OCI-LY7 (cell line): ENCODE data around the gene HMG20B. TPM values are rescaled to one million over a fixed set of nuclear protein-coding genes. Genes with fewer than 3 reads are reported as not detected.

Source experiments
- BruUV-seq: library from RNA; stranded (reverse); fragments of 400-500 nt; replicated peaks from 2 replicates; lab custom pipeline; 2021; lab: Mats Ljungman, UMichigan
- CTCF ChIA-PET: fragments of 300-600 bp; sonication (Branson Sonifier 250); formaldehyde crosslinking; loops from one replicate; lab custom pipeline; 2022; ENCODE audit warnings: antibody characterized with exemption; ENCODE audit not compliant: unreplicated experiment; lab: Charles Lee
- POLR2A ChIA-PET: fragments of 300-600 bp; sonication (Branson Sonifier 250); formaldehyde crosslinking; loops from one replicate; lab custom pipeline; 2022; ENCODE audit warnings: antibody characterized with exemption; lab: Charles Lee
- DNase-seq: peaks from one replicate; pipeline ENCODE4 v3.0.0-alpha.2; 2015; ENCODE audit warnings: low spot score
- H2AFZ ChIP-seq: fragments of 200-600 bp; sonication (generic), shearing (Covaris generic); 2 replicates; pipeline ENCODE4 v1.6.1; 2014; ENCODE audit warnings: mild to moderate bottlenecking, antibody characterized with exemption, low read length, moderate library complexity
- H3K27ac ChIP-seq: fragments of 200-600 bp; sonication (generic); 2 replicates; pipeline ENCODE4 v1.5.1; 2014; ENCODE audit warnings: mixed run types, low read depth, mild to moderate bottlenecking, moderate library complexity, low read length, inconsistent platforms; ENCODE audit not compliant: poor library complexity, severe bottlenecking
- H3K36me3 ChIP-seq: fragments of 200-600 bp; sonication (generic); 2 replicates; pipeline ENCODE4 v1.6.1; 2014; ENCODE audit warnings: mild to moderate bottlenecking, antibody characterized with exemption, low read length, moderate library complexity, mixed read lengths; ENCODE audit not compliant: insufficient read depth
- H3K4me1 ChIP-seq: fragments of 200-600 bp; sonication (generic); 2 replicates; pipeline ENCODE4 v1.5.1; 2014; ENCODE audit warnings: mild to moderate bottlenecking, low read length; ENCODE audit not compliant: insufficient read depth, poor library complexity, severe bottlenecking
- H3K4me2 ChIP-seq: fragments of 200-600 bp; sonication (generic); 2 replicates; pipeline ENCODE4 v1.6.1; 2014; ENCODE audit warnings: mild to moderate bottlenecking, low read length
- H3K4me3 ChIP-seq: fragments of 200-600 bp; sonication (generic); 2 replicates; pipeline ENCODE4 v1.5.1; 2014; ENCODE audit warnings: mild to moderate bottlenecking, low read depth, low read length; ENCODE audit not compliant: poor library complexity, severe bottlenecking
- H3K79me2 ChIP-seq: fragments of 200-600 bp; sonication (generic); 2 replicates; pipeline ENCODE4 v1.6.1; 2016; ENCODE audit warnings: low read depth, mild to moderate bottlenecking, low read length, moderate library complexity, mixed read lengths; ENCODE audit not compliant: insufficient read depth
- H3K9me2 ChIP-seq: fragments of 200-600 bp; sonication (generic); 2 replicates; pipeline ENCODE4 v1.6.1; 2016; ENCODE audit warnings: mild to moderate bottlenecking, low read length, mixed read lengths; ENCODE audit not compliant: insufficient read depth
- H3K9me3 ChIP-seq: fragments of 200-600 bp; sonication (generic); 2 replicates; pipeline ENCODE4 v1.6.1; 2014; ENCODE audit warnings: mild to moderate bottlenecking, mixed run types, low read length, mixed read lengths
- H4K20me1 ChIP-seq: fragments of 200-600 bp; sonication (generic); 2 replicates; pipeline ENCODE4 v1.6.1; 2014; ENCODE audit warnings: mild to moderate bottlenecking, antibody characterized with exemption, low read length, moderate library complexity, mixed read lengths; ENCODE audit not compliant: insufficient read depth
- EZH2phosphoT487 ChIP-seq: fragments of 200-600 bp; sonication (generic); IDR thresholded peaks from 2 replicates; pipeline ENCODE4 v1.6.1; 2018; ENCODE audit warnings: low read depth, borderline replicate concordance, mild to moderate bottlenecking, mixed run types, antibody characterized with exemption, low read length, moderate library complexity, mixed read lengths
- intact Hi-C: fragments of 100-400 bp; cut with micrococcal nuclease; formaldehyde crosslinking; loops from one replicate; pipeline ENCODE4 v1.10.0; 2022; ENCODE audit not compliant: unreplicated experiment
- total RNA-seq, 2 experiments: library from RNA; depleted of rRNA in 1 of 2; stranded (reverse); fragments of >200 nt in 1 of 2; shearing (Covaris generic) in 1 of 2; gene quantifications; 2 replicates each; pipeline ENCODE4 v1.2.3, GENCODE V29; 2014 to 2022
- TF ChIP-seq, protein P1 (sequence below): fragments of 200-600 bp; sonication (generic); conservative IDR thresholded peaks from 2 replicates; pipeline ENCODE4 v1.5.1; 2014; ENCODE audit warnings: mild to moderate bottlenecking, antibody characterized with exemption, low read length, moderate library complexity, mixed read lengths

Gene HMG20B
- total RNA-seq, 2 experiments from 2014 or later = 91.0 to 119 TPM

DNA sequence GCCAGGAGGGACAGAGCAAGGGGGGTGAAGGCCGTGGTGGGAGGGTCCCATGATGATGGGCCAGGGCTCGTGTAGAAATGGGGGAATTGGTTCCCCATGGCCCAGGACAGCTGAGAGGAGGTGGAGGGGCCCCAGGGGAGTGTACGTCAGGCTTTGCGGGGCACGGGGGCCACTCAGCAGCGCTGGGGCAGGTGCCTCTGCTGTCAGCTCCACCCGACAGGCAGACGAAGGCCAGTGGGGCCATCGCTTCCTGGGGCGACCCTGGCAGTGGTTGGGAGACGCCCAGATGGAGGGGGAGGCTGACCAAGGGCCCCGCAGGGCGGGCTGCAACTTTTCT is 35.7 kb upstream of the HMG20B start:
- Histone ChIP-seq H3K27ac (no peak overlapping the region), H3K9me2 (no peaks in the 10 kb centered on the region), H3K4me2 (no peak overlapping the region), H3K79me2 (no peaks in the 10 kb centered on the region), H3K4me1 (no peaks in the 10 kb centered on the region), H3K9me3 (no peaks in the 10 kb centered on the region), H2AFZ (no peak overlapping the region), H4K20me1 (no peaks in the 10 kb centered on the region), H3K36me3 (peaks cover 69% of the 10 kb centered on the region), H3K4me3 (no peak overlapping the region)
- DNase-seq = no peak
- no peak for TF ChIP-seq EZH2phosphoT487
- TF ChIP-seq, protein P1, sequence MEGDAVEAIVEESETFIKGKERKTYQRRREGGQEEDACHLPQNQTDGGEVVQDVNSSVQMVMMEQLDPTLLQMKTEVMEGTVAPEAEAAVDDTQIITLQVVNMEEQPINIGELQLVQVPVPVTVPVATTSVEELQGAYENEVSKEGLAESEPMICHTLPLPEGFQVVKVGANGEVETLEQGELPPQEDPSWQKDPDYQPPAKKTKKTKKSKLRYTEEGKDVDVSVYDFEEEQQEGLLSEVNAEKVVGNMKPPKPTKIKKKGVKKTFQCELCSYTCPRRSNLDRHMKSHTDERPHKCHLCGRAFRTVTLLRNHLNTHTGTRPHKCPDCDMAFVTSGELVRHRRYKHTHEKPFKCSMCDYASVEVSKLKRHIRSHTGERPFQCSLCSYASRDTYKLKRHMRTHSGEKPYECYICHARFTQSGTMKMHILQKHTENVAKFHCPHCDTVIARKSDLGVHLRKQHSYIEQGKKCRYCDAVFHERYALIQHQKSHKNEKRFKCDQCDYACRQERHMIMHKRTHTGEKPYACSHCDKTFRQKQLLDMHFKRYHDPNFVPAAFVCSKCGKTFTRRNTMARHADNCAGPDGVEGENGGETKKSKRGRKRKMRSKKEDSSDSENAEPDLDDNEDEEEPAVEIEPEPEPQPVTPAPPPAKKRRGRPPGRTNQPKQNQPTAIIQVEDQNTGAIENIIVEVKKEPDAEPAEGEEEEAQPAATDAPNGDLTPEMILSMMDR = no peak
- ChIA-PET CTCF (interaction anchor here (0.6 kb wide), 1 partner anchor 14 kb away, joined by 3 read pairs; no protein-coding TSS in a partner anchor), POLR2A (no interaction called here)
- intact Hi-C loops = no loop called here
- no TSS peak for BruUV-seq

- Histone ChIP-seq H4K20me1 (no peaks in the 10 kb centered on the region), H3K36me3 (peaks cover 67% of the 10 kb centered on the region), H3K4me3 (no peak overlapping the region), H3K9me2 (no peaks in the 10 kb centered on the region), H3K4me1 (no peaks in the 10 kb centered on the region), H3K9me3 (no peaks in the 10 kb centered on the region), H2AFZ (no peak overlapping the region), H3K4me2 (no peak overlapping the region), H3K79me2 (no peaks in the 10 kb centered on the region), H3K27ac (no peak overlapping the region)
- ChIA-PET CTCF (interaction anchor here (0.6 kb wide), 1 partner anchor 13 kb away, joined by 3 read pairs; no protein-coding TSS in a partner anchor), POLR2A (no interaction called here)
- DNase-seq = no peak
- TF ChIP-seq, protein P1 = no peak
- no peak for TF ChIP-seq EZH2phosphoT487
- BruUV-seq = no TSS peak
- intact Hi-C loops = no loop called here
These were observed 35.1 kb upstream of the HMG20B start for GRCh38 chr19:3537438-3538240.

DNA sequence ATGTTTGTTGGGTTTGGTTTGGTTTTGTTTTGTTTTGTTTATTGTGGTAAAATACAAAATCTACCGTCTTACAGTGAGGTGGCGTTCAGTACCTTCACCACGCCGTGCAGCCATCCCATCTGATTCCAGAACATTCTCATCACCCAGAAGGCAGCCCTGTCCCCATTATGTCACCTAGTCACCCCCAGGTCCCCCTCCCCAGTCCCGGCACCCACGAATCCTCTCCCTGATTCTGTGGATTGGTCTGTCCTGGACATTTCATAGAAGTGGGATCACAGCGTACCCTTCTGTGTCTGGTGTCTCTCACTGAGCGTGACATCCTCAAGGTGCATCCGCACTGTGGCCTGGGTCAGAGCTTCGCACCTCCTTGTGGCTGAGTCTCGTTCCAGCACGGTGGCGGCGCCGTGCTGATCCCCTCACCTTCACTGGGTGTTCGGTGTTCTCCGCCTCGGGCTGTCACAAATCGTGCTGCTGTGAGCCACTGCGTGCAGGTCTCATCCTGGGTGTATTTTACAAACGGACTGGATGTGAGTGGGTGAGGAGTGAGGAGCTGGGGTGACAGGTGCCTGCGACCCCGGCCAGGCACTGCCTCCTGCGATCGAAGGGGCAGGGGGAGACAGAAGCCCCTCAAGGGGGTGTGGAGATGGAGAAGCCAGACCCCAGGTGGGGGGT is 34.4 kb upstream of the HMG20B start:
- H3K4me3 ChIP-seq = no peak overlapping the region
- H3K27ac ChIP-seq = no peak overlapping the region
- ChIA-PET CTCF (no interaction called here), POLR2A (no interaction called here)
- no peak overlapping the region for H3K4me2 ChIP-seq
- no peaks in the 10 kb centered on the region for H3K79me2 ChIP-seq
- TF ChIP-seq, protein P1 = no peak
- BruUV-seq = no TSS peak
- no peaks in the 10 kb centered on the region for H4K20me1 ChIP-seq
- peaks cover 64% of the 10 kb centered on the region for H3K36me3 ChIP-seq
- no peaks in the 10 kb centered on the region for H3K4me1 ChIP-seq
- no peaks in the 10 kb centered on the region for H3K9me2 ChIP-seq
- H2AFZ ChIP-seq = no peak overlapping the region
- H3K9me3 ChIP-seq = no peaks in the 10 kb centered on the region
- no peak for DNase-seq
- intact Hi-C loops = no loop called here
